Left kidney (tissue), 8 donors: ENCODE results near the gene DLK1. TPM values are rescaled to one million over a fixed set of nuclear protein-coding genes. Genes with fewer than 3 reads are reported as not detected.

Source experiments
- DNase-seq: peaks from one replicate; pipeline ENCODE4 v3.0.0-alpha.2; 2013
- long read RNA-seq, 8 donors: transcript quantifications; one replicate each; lab custom pipeline, GENCODE V29; 2026
- polyA plus RNA-seq: library from polyadenylated mRNA; unstranded; fragments of 120-200 nt; gene quantifications from one replicate; pipeline ENCODE4 v1.2.1, GENCODE V29; 2013; ENCODE audit not compliant: insufficient read length

The DLK1 gene
- polyA plus RNA-seq: 10.8 TPM
- long read RNA-seq, donor 1, full-length matches to known transcripts: 11 of 11 reads
- long read RNA-seq, donor 1, partial matches to known transcripts: 0 of 11 reads
- long read RNA-seq, donor 1, other reads (novel, unspliced or antisense): 0 of 11 reads
- long read RNA-seq, donor 2, full-length matches to known transcripts: 5 of 5 reads
- long read RNA-seq, donor 2, partial matches to known transcripts: 0 of 5 reads
- long read RNA-seq, donor 2, other reads (novel, unspliced or antisense): 0 of 5 reads
- long read RNA-seq, donor 3, full-length matches to known transcripts: 6 of 6 reads
- long read RNA-seq, donor 3, partial matches to known transcripts: 0 of 6 reads
- long read RNA-seq, donor 3, other reads (novel, unspliced or antisense): 0 of 6 reads
- long read RNA-seq, donor 4: 0 reads
- long read RNA-seq, donor 5, full-length matches to known transcripts: 7 of 7 reads
- long read RNA-seq, donor 5, partial matches to known transcripts: 0 of 7 reads
- long read RNA-seq, donor 5, other reads (novel, unspliced or antisense): 0 of 7 reads
- long read RNA-seq, donor 6, full-length matches to known transcripts: 27 of 27 reads
- long read RNA-seq, donor 6, partial matches to known transcripts: 0 of 27 reads
- long read RNA-seq, donor 6, other reads (novel, unspliced or antisense): 0 of 27 reads
- long read RNA-seq, donor 7, full-length matches to known transcripts: 5 of 5 reads
- long read RNA-seq, donor 7, partial matches to known transcripts: 0 of 5 reads
- long read RNA-seq, donor 7, other reads (novel, unspliced or antisense): 0 of 5 reads
- long read RNA-seq, donor 8, full-length matches to known transcripts: 2 of 2 reads
- long read RNA-seq, donor 8, partial matches to known transcripts: 0 of 2 reads
- long read RNA-seq, donor 8, other reads (novel, unspliced or antisense): 0 of 2 reads

- DNase-seq: no peak
Observed at GRCh38 chr14:100726550-100727085, at the start of gene DLK1. Gene DLK1, plus strand, starts transcription at chr14:100726892. Its CDS starts 177 bp downstream, at chr14:100727069.

- no peak for DNase-seq
Observed at GRCh38 chr14:100677152-100677551, 49.5 kb upstream of the DLK1 start.

GRCh38 chr14:100677554-100678468, 48.9 kb upstream of the DLK1 start:
- DNase-seq: peak; percentile 79

- DNase-seq: no peak
Observed at GRCh38 chr14:100678469-100678828, 48.2 kb upstream of the DLK1 start.

GRCh38 chr14:100679153-100679552, 47.5 kb upstream of the DLK1 start:
- DNase-seq: no peak

- peak; percentile 76 for DNase-seq
Observed at GRCh38 chr14:100679707-100680438, 46.8 kb upstream of the DLK1 start.

GRCh38 chr14:100680439-100681051, 46.1 kb upstream of the DLK1 start:
- no peak for DNase-seq

GRCh38 chr14:100681111-100681510, 45.6 kb upstream of the DLK1 start:
- no peak for DNase-seq

GRCh38 chr14:100682749-100683148, 43.9 kb upstream of the DLK1 start:
- DNase-seq: no peak

GRCh38 chr14:100683578-100683977, 43.1 kb upstream of the DLK1 start:
- DNase-seq: no peak

GRCh38 chr14:100684154-100684553, 42.5 kb upstream of the DLK1 start:
- DNase-seq: no peak

GRCh38 chr14:100684961-100685360, 41.7 kb upstream of the DLK1 start:
- DNase-seq: no peak

- no peak for DNase-seq
Observed at GRCh38 chr14:100686858-100687257, 39.8 kb upstream of the DLK1 start.

- DNase-seq: no peak
Observed at GRCh38 chr14:100687386-100687785, 39.3 kb upstream of the DLK1 start.

GRCh38 chr14:100688051-100688450, 38.6 kb upstream of the DLK1 start:
- DNase-seq: no peak

- DNase-seq: no peak
Observed at GRCh38 chr14:100688598-100689461, 37.9 kb upstream of the DLK1 start.

- no peak for DNase-seq
Observed at GRCh38 chr14:100690672-100691071, 36.0 kb upstream of the DLK1 start.

- DNase-seq: no peak
Observed at GRCh38 chr14:100691395-100692056, 35.2 kb upstream of the DLK1 start.

GRCh38 chr14:100692256-100692655, 34.4 kb upstream of the DLK1 start:
- no peak for DNase-seq
